Measurements from ENCODE around the gene TMEM116.

DNA sequence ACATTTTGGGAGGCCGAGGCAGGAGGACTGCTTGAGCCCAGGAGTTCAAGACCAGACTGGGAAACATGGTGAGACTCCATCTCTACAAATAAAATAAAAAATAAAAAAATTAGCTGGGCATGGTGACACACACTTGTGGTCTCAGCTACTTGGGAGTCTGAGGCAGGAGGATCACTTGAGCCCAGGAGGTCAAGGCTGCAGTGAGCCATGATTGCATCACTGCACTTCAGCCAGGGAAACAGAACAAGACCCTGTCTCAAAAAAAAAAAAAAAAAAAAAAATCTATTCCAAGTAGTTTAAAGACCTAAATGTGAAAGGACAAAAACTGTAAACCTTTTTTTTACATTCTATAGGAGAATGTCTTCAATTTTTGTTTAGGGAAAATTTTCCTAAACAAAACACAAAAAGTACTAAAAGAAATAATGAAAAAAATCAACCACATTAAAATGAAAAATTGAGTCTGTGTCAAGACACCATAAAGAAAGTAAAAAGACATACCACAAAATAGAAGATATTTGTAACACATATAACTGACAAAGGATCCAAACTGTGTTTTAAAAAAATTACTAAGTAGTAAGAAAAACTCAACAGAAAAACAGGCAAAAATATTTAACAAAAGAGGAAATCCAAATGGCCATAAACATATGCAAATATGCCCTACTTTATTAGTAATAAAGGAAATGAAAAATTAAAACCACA is 17.0 kb downstream of the TMEM116 start:
- no peak for TF ChIP-seq CREB1 (IDR thresholded peaks at IDR 0.05; ENCODE audit: low read depth)
- TF ChIP-seq YY1 (IDR thresholded peaks at IDR 0.05; ENCODE audit: low read depth) = no peak
- TF ChIP-seq CEBPB (IDR thresholded peaks at IDR 0.05) = no peak
- no peak for TF ChIP-seq ZBTB7A (IDR thresholded peaks at IDR 0.05; ENCODE audit: low read depth)
- no peak for TF ChIP-seq EP300 (IDR thresholded peaks at IDR 0.05; ENCODE audit: borderline replicate concordance)
- TF ChIP-seq FOXM1 (IDR thresholded peaks at IDR 0.05; ENCODE audit: borderline replicate concordance, low read depth) = no peak
- no peak for TF ChIP-seq MAX (IDR thresholded peaks at IDR 0.05)
- TF ChIP-seq TCF12 (IDR thresholded peaks at IDR 0.05; ENCODE audit: low read depth) = no peak

Data from Ishikawa (cell line).